HCT116 (cell line): ENCODE results near the gene RPH3AL. TPM values are rescaled to one million over a fixed set of nuclear protein-coding genes. Genes with fewer than 3 reads are reported as not detected.

Experiments used
- ATAC-seq: fragments of 200-7000 bp; cut with Tn5 transposase; 2 replicates; pipeline ENCODE4 v1.9.1; 2020; ENCODE audit warnings: mild to moderate bottlenecking, moderate library complexity
- BruUV-seq: library from RNA; stranded (reverse); fragments of 400-500 nt; replicated peaks from 2 replicates; lab custom pipeline; 2021; lab: Mats Ljungman, UMichigan
- CTCF ChIA-PET: fragments of 300-600 bp; sonication (Branson Sonifier 250); formaldehyde crosslinking; loops from one replicate; lab custom pipeline; 2021; ENCODE audit warnings: antibody characterized with exemption; lab: Charles Lee
- POLR2A ChIA-PET: fragments of 300-600, 350-600 bp; sonication (Branson Sonifier 250); formaldehyde crosslinking; loops from one replicate; lab custom pipeline; 2021; ENCODE audit warnings: antibody characterized with exemption; lab: Charles Lee
- RAD21 ChIA-PET, 2 experiments: fragments of 300-600 bp; sonication (Branson Sonifier 250); formaldehyde crosslinking; loops; one replicate each; lab custom pipeline; 2023; ENCODE audit warnings: low total read pairs in 2 of 2; ENCODE audit not compliant: uncharacterized antibody in 2 of 2, unreplicated experiment in 2 of 2, low non-redundant PET in 1 of 2; lab: Charles Lee
- DNase-seq: peaks from one replicate; pipeline ENCODE4 v3.0.0-alpha.2; 2010; ENCODE audit warnings: low read depth, low spot score
- H2AFZ ChIP-seq: fragments of 200-600 bp; shearing (Covaris generic), sonication (generic); 2 replicates; pipeline ENCODE4 v1.6.1; 2017; ENCODE audit warnings: low read depth, mixed run types, mixed read lengths, antibody characterized with exemption, low read length; ENCODE audit not compliant: poor library complexity, severe bottlenecking
- H3K27ac ChIP-seq: 2 replicates; pipeline ENCODE4 v1.5.1; 2012; ENCODE audit warnings: low read depth, low read length
- H3K27me3 ChIP-seq: fragments of 200-600 bp; sonication (generic); 2 replicates; pipeline ENCODE4 v1.6.1; 2016; ENCODE audit warnings: mixed run types, low read length, mixed read lengths; ENCODE audit not compliant: insufficient read depth
- H3K36me3 ChIP-seq, 2 experiments: fragments of 200-500 bp in 1 of 2; fragments of 200-600 bp in 1 of 2; sonication (Bioruptor generic) in 1 of 2; sonication (generic) in 1 of 2; 2 replicates each; pipeline versions ENCODE4 v1.5.1 to v1.6.1; 2014 to 2016; ENCODE audit warnings: low read length in 2 of 2, inconsistent platforms in 1 of 2, mixed read lengths in 1 of 2, mixed run types in 1 of 2; ENCODE audit not compliant: insufficient read depth in 2 of 2, control insufficient read depth in 1 of 2
- H3K4me1 ChIP-seq, 2 experiments: fragments of 200-600 bp in 1 of 2; sonication (generic) in 1 of 2; 2 replicates each; pipeline versions ENCODE4 v1.5.1 to v1.6.1; 2012 to 2017; ENCODE audit warnings: low read length in 2 of 2, inconsistent platforms in 1 of 2, mild to moderate bottlenecking in 1 of 2, mixed read lengths in 1 of 2, mixed run types in 1 of 2, moderate library complexity in 1 of 2; ENCODE audit not compliant: insufficient read depth in 2 of 2, control insufficient read depth in 1 of 2
- H3K4me2 ChIP-seq: fragments of 200-600 bp; sonication (generic); 2 replicates; pipeline ENCODE4 v1.6.1; 2017; ENCODE audit warnings: mixed run types, low read length, mixed read lengths
- H3K4me3 ChIP-seq, 2 experiments: fragments of 200-600 bp in 1 of 2; sonication (generic) in 1 of 2; replicated peaks in 1 of 2; 2 replicates each; pipeline ENCODE4 v1.5.1; 2011 to 2016; ENCODE audit warnings: low read length in 2 of 2, control low read depth in 1 of 2, low read depth in 1 of 2, mild to moderate bottlenecking in 1 of 2, mixed read lengths in 1 of 2, mixed run types in 1 of 2
- H3K79me2 ChIP-seq: fragments of 200-600 bp; sonication (generic); 2 replicates; pipeline ENCODE4 v1.6.1; 2017; ENCODE audit warnings: mild to moderate bottlenecking, mixed run types, low read length, moderate library complexity, mixed read lengths; ENCODE audit not compliant: insufficient read depth
- H3K9ac ChIP-seq: fragments of 200-600 bp; sonication (generic); 2 replicates; pipeline ENCODE4 v1.6.1; 2016; ENCODE audit warnings: low read length, mixed read lengths
- H3K9me2 ChIP-seq: fragments of 200-600 bp; sonication (generic), shearing (Covaris generic); 2 replicates; pipeline ENCODE4 v1.6.1; 2017; ENCODE audit warnings: mixed run types, mild to moderate bottlenecking, moderate library complexity; ENCODE audit not compliant: insufficient read depth
- H3K9me3 ChIP-seq, 2 experiments: fragments of 200-500 bp in 1 of 2; fragments of 200-600 bp in 1 of 2; sonication (Bioruptor generic) in 1 of 2; sonication (generic) in 1 of 2; 2 replicates each; pipeline ENCODE4 v1.6.1; 2014 to 2017; ENCODE audit warnings: low read length in 2 of 2, mixed read lengths in 2 of 2, inconsistent platforms in 1 of 2, low read depth in 1 of 2, mild to moderate bottlenecking in 1 of 2, mixed run types in 1 of 2, moderate library complexity in 1 of 2; ENCODE audit not compliant: control insufficient read depth in 1 of 2, insufficient read depth in 1 of 2
- H4K20me1 ChIP-seq: fragments of 200-600 bp; sonication (generic), shearing (Covaris generic); 2 replicates; pipeline ENCODE4 v1.6.1; 2017; ENCODE audit warnings: mixed run types, mild to moderate bottlenecking, moderate library complexity; ENCODE audit not compliant: insufficient read depth
- CTCF ChIP-seq, 3 experiments: fragments of 200-600 bp in 1 of 3; sonication (generic) in 1 of 3; IDR thresholded peaks in 2 of 3; conservative IDR thresholded peaks in 1 of 3; 2 replicates each; pipeline ENCODE4 v1.5.1; 2012 to 2017; ENCODE audit warnings: low read depth in 2 of 3, low read length in 2 of 3, antibody characterized with exemption in 1 of 3, borderline replicate concordance in 1 of 3, control low read depth in 1 of 3, mild to moderate bottlenecking in 1 of 3, mixed read lengths in 1 of 3, mixed run types in 1 of 3, moderate library complexity in 1 of 3; ENCODE audit not compliant: insufficient read depth in 1 of 3
- EGR1 ChIP-seq: IDR thresholded peaks from 2 replicates; pipeline ENCODE4 v1.6.1; 2012; ENCODE audit warnings: low read depth
- POLR2A ChIP-seq: IDR thresholded peaks from 2 replicates; pipeline ENCODE4 v1.7.0; 2011; ENCODE audit warnings: borderline replicate concordance; ENCODE audit not compliant: insufficient read depth, insufficient read length; ENCODE audit errors: extremely low read depth
- POLR2AphosphoS5 ChIP-seq: IDR thresholded peaks from 2 replicates; pipeline ENCODE4 v1.6.1; 2011; ENCODE audit warnings: mild to moderate bottlenecking, low read depth, low read length, moderate library complexity
- SP1 ChIP-seq: IDR thresholded peaks from 2 replicates; pipeline ENCODE4 v1.6.1; 2012; ENCODE audit warnings: low read depth
- ZBTB33 ChIP-seq: IDR thresholded peaks from 2 replicates; pipeline ENCODE4 v1.6.1; 2011; ENCODE audit warnings: mild to moderate bottlenecking, low read length, moderate library complexity; ENCODE audit not compliant: insufficient replicate concordance; ENCODE audit errors: extremely low read depth
- ZNF274 ChIP-seq: fragments of 200-500 bp; sonication (Bioruptor generic); IDR thresholded peaks from 2 replicates; pipeline ENCODE4 v1.6.1; 2014; ENCODE audit warnings: mild to moderate bottlenecking, low read depth, low read length, inconsistent platforms
- intact Hi-C: fragments of 100-400 bp; cut with micrococcal nuclease; formaldehyde crosslinking; loops from 2 replicates; pipeline ENCODE4 v1.10.0; 2022
- total RNA-seq: library from RNA; stranded (reverse); gene quantifications from one replicate; pipeline ENCODE4 v1.2.1, GENCODE V29; 2021; ENCODE audit not compliant: unreplicated experiment

Gene RPH3AL
- total RNA-seq, 1 experiment from 2014 or later: 17.0 TPM

GRCh38 chr17:228951-229708 lies 123.5 kb downstream of the RPH3AL start:
- Histone ChIP-seq H3K27ac (no peak overlapping the region), H2AFZ (no peak overlapping the region), H3K4me3 (no peak overlapping the region), H3K9me2 (no peaks in the 10 kb centered on the region), H3K4me2 (no peak overlapping the region), H3K4me1 (no peaks in the 10 kb centered on the region), H4K20me1 (no peaks in the 10 kb centered on the region), H3K9me3 (no peaks in the 10 kb centered on the region), H3K79me2 (no peaks in the 10 kb centered on the region), H3K27me3 (no peaks in the 10 kb centered on the region), H3K36me3 (no peaks in the 10 kb centered on the region), H3K9ac (no peak overlapping the region)
- CTCF ChIA-PET: no interaction called here
- RAD21 ChIA-PET: no interaction called here
- DNase-seq (no peak), ATAC-seq (no peak)
- intact Hi-C loops: no loop called here
- TF ChIP-seq POLR2A (no peak), SP1 (no peak), ZBTB33 (no peak), POLR2AphosphoS5 (no peak), EGR1 (no peak), ZNF274 (no peak), CTCF (IDR thresholded peaks at IDR 0.05 in 2 of 3, conservative IDR thresholded peaks at IDR 0.05 in 1 of 3; ENCODE audit: borderline replicate concordance in 1 of 3, insufficient read depth in 1 of 3, low read depth in 2 of 3, low read length in 2 of 3) (no peak)
- POLR2A ChIA-PET: no interaction called here
- BruUV-seq: no TSS peak
